HEK293T (cell line): ENCODE data around the gene CDK5RAP2.
"Not testable (repeated sequence)": the region's sequence is repeated elsewhere in the genome, so short reads cannot be mapped to it uniquely, and the experiment has no call there.

ENCODE experiments used
- CTCF ChIA-PET: fragments of 350-600 bp; formaldehyde crosslinking; extraction: SDS; loops from one replicate; lab custom pipeline; 2021; ENCODE audit warnings: antibody characterized with exemption, inconsistent platforms; lab: Yijun Ruan, JAX
- POLR2A ChIA-PET: fragments of 350-600 bp; formaldehyde crosslinking; extraction: SDS; loops from one replicate; lab custom pipeline; 2020; ENCODE audit warnings: antibody characterized with exemption, inconsistent platforms; lab: Yijun Ruan, JAX
- DNase-seq: peaks from one replicate; pipeline ENCODE4 v3.0.0; 2012; ENCODE audit warnings: mixed read lengths; ENCODE audit errors: extremely low spot score
- ARNT ChIP-seq: fragments of 450-650 bp; IDR thresholded peaks from 2 replicates; pipeline ENCODE4 v1.6.1; 2017; ENCODE audit warnings: mild to moderate bottlenecking
- BHLHE40 ChIP-seq: fragments of 450-650 bp; IDR thresholded peaks from 2 replicates; pipeline ENCODE4 v1.6.1; 2016; ENCODE audit warnings: mild to moderate bottlenecking, moderate library complexity, borderline replicate concordance
- CTBP1 ChIP-seq: fragments of 450-650 bp; IDR thresholded peaks from 2 replicates; pipeline ENCODE4 v1.6.1; 2016; ENCODE audit warnings: borderline replicate concordance
- ELF4 ChIP-seq: fragments of 450-650 bp; IDR thresholded peaks from 2 replicates; pipeline ENCODE4 v1.6.1; 2017; ENCODE audit warnings: antibody characterized with exemption
- FOXA1 ChIP-seq: fragments of 450-650 bp; IDR thresholded peaks from 2 replicates; pipeline ENCODE4 v1.6.1; 2016; ENCODE audit warnings: mild to moderate bottlenecking
- FOXK2 ChIP-seq: fragments of 450-650 bp; IDR thresholded peaks from 2 replicates; pipeline ENCODE4 v1.6.1; 2016; ENCODE audit warnings: mild to moderate bottlenecking
- FOXM1 ChIP-seq: fragments of 450-650 bp; IDR thresholded peaks from 2 replicates; pipeline ENCODE4 v1.6.1; 2017; ENCODE audit warnings: mild to moderate bottlenecking, borderline replicate concordance
- HDGF ChIP-seq: fragments of 450-650 bp; IDR thresholded peaks from 2 replicates; pipeline ENCODE4 v1.6.1; 2017; ENCODE audit warnings: antibody characterized with exemption, borderline replicate concordance
- L3MBTL2 ChIP-seq: fragments of 450-650 bp; conservative IDR thresholded peaks from 2 replicates; pipeline ENCODE4 v1.6.1; 2016; ENCODE audit warnings: mild to moderate bottlenecking
- LEF1 ChIP-seq: fragments of 450-650 bp; IDR thresholded peaks from 2 replicates; pipeline ENCODE4 v1.6.1; 2017; ENCODE audit warnings: mild to moderate bottlenecking, borderline replicate concordance
- NFRKB ChIP-seq: fragments of 450-650 bp; IDR thresholded peaks from 2 replicates; pipeline ENCODE4 v1.6.1; 2016; ENCODE audit warnings: mild to moderate bottlenecking, moderate library complexity
- PKNOX1 ChIP-seq: fragments of 450-650 bp; IDR thresholded peaks from 2 replicates; pipeline ENCODE4 v1.6.1; 2016
- SP1 ChIP-seq: fragments of 450-650 bp; IDR thresholded peaks from 2 replicates; pipeline ENCODE4 v1.6.1; 2017
- SUZ12 ChIP-seq: fragments of 450-650 bp; IDR thresholded peaks from 2 replicates; pipeline ENCODE4 v1.6.1; 2016; ENCODE audit warnings: mild to moderate bottlenecking
- TARDBP ChIP-seq: fragments of 450-650 bp; IDR thresholded peaks from 2 replicates; pipeline ENCODE4 v1.6.1; 2016
- ZNF384 ChIP-seq: fragments of 450-650 bp; IDR thresholded peaks from 2 replicates; pipeline ENCODE4 v1.6.1; 2016

CDK5RAP2 gene

DNA sequence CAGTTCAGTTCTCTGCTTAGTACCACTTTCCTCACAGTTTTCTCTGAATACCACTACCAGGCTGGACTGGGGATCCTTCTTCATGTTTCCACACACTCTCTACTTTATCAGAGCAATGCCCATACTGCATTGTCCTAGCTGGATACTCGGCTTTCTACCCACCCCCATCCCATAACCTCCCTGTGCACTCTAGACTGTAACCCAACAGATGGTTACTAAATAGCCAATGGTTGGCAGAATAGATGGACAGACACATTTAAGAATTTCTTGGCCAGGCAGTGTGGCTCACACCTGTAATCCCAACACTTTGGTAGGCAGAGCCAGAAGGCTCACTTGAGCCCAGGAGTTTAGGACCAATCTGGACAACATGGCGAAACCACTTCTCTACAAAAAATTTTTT is 22.8 kb downstream of the CDK5RAP2 start:
- TF ChIP-seq LEF1, result no peak
- no peak for TF ChIP-seq ELF4
- TF ChIP-seq TARDBP, result no peak
- no peak for TF ChIP-seq SUZ12
- TF ChIP-seq CTBP1, result no peak
- no peak for TF ChIP-seq FOXA1
- TF ChIP-seq L3MBTL2, result no peak
- no peak for TF ChIP-seq BHLHE40
- no peak for TF ChIP-seq FOXK2
- no peak for TF ChIP-seq SP1
- no peak for TF ChIP-seq ARNT
- TF ChIP-seq NFRKB, result no peak
- TF ChIP-seq PKNOX1, result no peak
- TF ChIP-seq FOXM1, result no peak
- no peak for TF ChIP-seq ZNF384
- no peak for TF ChIP-seq HDGF

GRCh38 chr9:120556775-120557174 is 23.2 kb downstream of the CDK5RAP2 start:
- POLR2A ChIA-PET, result no interaction called here

More for the DNA sequence above, 22.8 kb downstream of the CDK5RAP2 start:
- ChIA-PET CTCF (no interaction called here), POLR2A (no interaction called here)
- DNase-seq, result no peak

DNA sequence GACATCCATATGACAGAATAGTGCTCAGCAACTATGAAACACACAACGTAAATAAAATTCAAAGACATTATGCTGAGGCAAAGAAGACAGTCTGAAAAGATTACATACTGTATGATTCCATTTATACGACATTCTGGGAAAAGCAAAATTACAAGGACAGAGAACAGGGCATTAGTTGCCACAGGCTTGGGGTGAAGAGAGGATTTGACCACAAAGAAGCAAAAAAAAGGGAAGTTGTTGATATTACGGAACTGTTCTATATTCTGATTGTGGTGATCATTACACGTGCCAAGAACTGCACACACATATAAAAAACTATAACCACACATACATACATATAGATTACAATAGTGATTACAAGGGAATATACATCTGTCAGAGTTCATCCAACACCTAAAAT is 24.1 kb downstream of the CDK5RAP2 start:
- no peak for DNase-seq
- TF ChIP-seq TARDBP, result no peak
- no peak for TF ChIP-seq BHLHE40
- no peak for TF ChIP-seq LEF1
- no peak for TF ChIP-seq NFRKB
- TF ChIP-seq HDGF, result no peak
- TF ChIP-seq FOXK2, result no peak
- TF ChIP-seq SP1, result no peak
- TF ChIP-seq ELF4, result no peak
- no peak for TF ChIP-seq CTBP1
- no peak for TF ChIP-seq L3MBTL2
- no peak for TF ChIP-seq SUZ12
- TF ChIP-seq ARNT, result no peak
- TF ChIP-seq ZNF384, result no peak
- TF ChIP-seq FOXM1, result no peak
- TF ChIP-seq FOXA1, result no peak
- no peak for TF ChIP-seq PKNOX1
- ChIA-PET CTCF (no interaction called here), POLR2A (no interaction called here)

More at GRCh38 chr9:120556775-120557174, 23.2 kb downstream of the CDK5RAP2 start:
- CTCF ChIA-PET, result no interaction called here
- DNase-seq, result no peak
- TF ChIP-seq FOXA1, result no peak
- TF ChIP-seq BHLHE40, result no peak
- no peak for TF ChIP-seq HDGF
- TF ChIP-seq ZNF384, result no peak

GRCh38 chr9:120552210-120552704 is 27.7 kb downstream of the CDK5RAP2 start:
- CTCF ChIA-PET, result not testable (repeated sequence)

DNA sequence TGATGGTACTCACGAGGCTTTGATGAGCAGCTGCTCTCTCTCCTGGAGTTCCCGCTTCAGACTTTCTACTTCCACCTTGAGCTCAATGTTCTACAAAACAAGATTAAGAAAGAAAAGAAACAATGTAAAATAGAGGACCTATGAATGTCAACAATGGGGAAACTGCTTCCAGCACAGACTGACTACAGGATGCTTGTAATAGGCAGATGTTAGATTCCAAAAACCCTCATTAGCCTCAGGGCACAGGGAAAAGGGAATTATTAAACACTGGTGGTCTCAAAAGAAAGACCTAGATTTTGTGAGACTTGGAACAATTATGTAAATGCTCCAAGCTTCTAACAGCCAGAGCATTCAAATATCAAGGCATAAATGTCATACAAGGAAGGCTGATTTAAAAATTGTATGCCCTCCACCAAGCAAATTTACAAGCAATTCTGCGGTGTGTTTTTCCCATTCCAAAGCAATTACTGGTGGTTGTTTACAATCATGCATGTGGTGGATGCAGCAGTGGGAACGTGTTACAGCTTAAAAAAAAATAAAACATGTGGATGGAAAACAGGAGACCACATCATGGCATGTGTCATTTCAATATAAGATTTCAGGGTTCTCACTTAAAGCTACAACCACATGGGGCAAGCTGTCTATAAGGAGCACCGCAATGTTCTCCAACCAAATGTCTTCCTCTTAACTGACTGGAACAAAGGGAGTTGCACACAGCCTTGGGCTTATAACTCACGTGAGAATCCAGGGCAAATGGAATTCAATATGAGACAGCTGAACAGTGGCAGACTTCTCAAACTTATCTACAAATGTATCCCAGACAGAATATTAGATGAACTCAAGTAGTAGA is 34.0 kb downstream of the CDK5RAP2 start:
- ChIA-PET CTCF (no interaction called here), POLR2A (no interaction called here)
- TF ChIP-seq LEF1, result no peak
- TF ChIP-seq PKNOX1, result no peak
- no peak for TF ChIP-seq NFRKB
- no peak for TF ChIP-seq ZNF384
- TF ChIP-seq BHLHE40, result no peak
- TF ChIP-seq ARNT, result no peak
- no peak for TF ChIP-seq SP1
- TF ChIP-seq FOXK2, result no peak
- TF ChIP-seq FOXA1, result no peak
- no peak for TF ChIP-seq SUZ12
- no peak for TF ChIP-seq TARDBP
- no peak for TF ChIP-seq L3MBTL2
- TF ChIP-seq FOXM1, result no peak
- TF ChIP-seq HDGF, result no peak
- no peak for DNase-seq

More at GRCh38 chr9:120552210-120552704, 27.7 kb downstream of the CDK5RAP2 start:
- POLR2A ChIA-PET, DNase-seq: not testable (repeated sequence)

DNA sequence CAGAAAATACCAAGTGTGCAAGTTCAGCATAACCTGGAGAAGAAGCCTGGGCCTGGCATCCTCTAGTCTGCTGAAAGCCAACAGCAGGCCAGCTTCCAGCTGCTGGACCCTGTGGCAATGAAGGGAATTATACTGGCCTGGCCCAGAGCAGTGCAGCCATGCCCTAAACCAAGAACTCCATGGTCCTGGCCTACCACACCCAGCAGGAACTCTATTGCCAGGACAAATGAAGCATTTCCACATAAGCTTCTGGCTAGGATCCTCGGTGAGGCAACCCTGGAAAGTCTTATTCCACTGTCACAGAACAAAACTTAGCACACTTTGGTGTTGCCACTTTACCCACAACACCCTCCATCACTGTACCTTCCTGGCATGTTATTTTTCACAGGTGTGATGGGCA is 35.5 kb downstream of the CDK5RAP2 start:
- no peak for DNase-seq
- POLR2A ChIA-PET, result no interaction called here
- CTCF ChIA-PET, result no interaction called here
- TF ChIP-seq CTBP1 (no peak), SUZ12 (no peak), HDGF (no peak), SP1 (no peak), TARDBP (no peak), LEF1 (no peak), BHLHE40 (no peak), PKNOX1 (no peak)
